H1 (cell line): ENCODE results near the gene RBM44. TPM values are rescaled to one million over a fixed set of nuclear protein-coding genes. Genes with fewer than 3 reads are reported as not detected.

ENCODE experiments used
- CTCF ChIA-PET: fragments of 300-600 bp; sonication (Branson Sonifier 250); formaldehyde crosslinking; loops from one replicate; lab custom pipeline; 2021; ENCODE audit not compliant: partially characterized antibody; lab: Charles Lee
- POLR2A ChIA-PET: fragments of 300-600 bp; sonication (Branson Sonifier 250); formaldehyde crosslinking; loops from one replicate; lab custom pipeline; 2021; ENCODE audit warnings: inconsistent platforms; ENCODE audit not compliant: partially characterized antibody; lab: Charles Lee
- DNase-seq, 2 experiments: peaks; one replicate each; pipeline versions ENCODE4 v3.0.0 to v3.0.0-alpha.2; 2010 to 2022; ENCODE audit warnings: low spot score in 2 of 2, low read depth in 1 of 2, mixed read lengths in 1 of 2
- FAIRE-seq: peaks from 2 replicates; lab custom pipeline; 2011; peaks lifted over from hg19 to GRCh38; lab: Jason Lieb, UNC
- H2AFZ ChIP-seq: 2 replicates; pipeline ENCODE4 v1.8.1; 2012; ENCODE audit warnings: low read length, inconsistent platforms
- H2AK5ac ChIP-seq: 2 replicates; pipeline ENCODE4 v1.6.1; 2013; ENCODE audit warnings: low read depth, low read length
- H2BK120ac ChIP-seq: replicated peaks from 2 replicates; pipeline ENCODE3; 2013; ENCODE audit warnings: low read depth, low read length, inconsistent platforms
- H2BK12ac ChIP-seq: 2 replicates; pipeline ENCODE4 v1.6.1; 2013; ENCODE audit warnings: low read depth, low read length
- H2BK15ac ChIP-seq: 2 replicates; pipeline ENCODE4 v1.6.1; 2013; ENCODE audit warnings: low read length
- H2BK20ac ChIP-seq: 2 replicates; pipeline ENCODE4 v1.6.1; 2013; ENCODE audit warnings: low read length
- H2BK5ac ChIP-seq: 2 replicates; pipeline ENCODE4 v1.6.1; 2013; ENCODE audit warnings: low read depth, low read length
- H3K14ac ChIP-seq: 2 replicates; pipeline ENCODE4 v1.6.1; 2013; ENCODE audit warnings: inconsistent platforms; ENCODE audit not compliant: insufficient read length
- H3K18ac ChIP-seq: 2 replicates; pipeline ENCODE4 v1.6.1; 2013; ENCODE audit warnings: low read length; ENCODE audit errors: extremely low read depth
- H3K23ac ChIP-seq: 2 replicates; pipeline ENCODE4 v1.6.1; 2013; ENCODE audit warnings: inconsistent platforms; ENCODE audit not compliant: insufficient read length
- H3K23me2 ChIP-seq: 2 replicates; pipeline ENCODE4 v1.6.1; 2013; ENCODE audit warnings: low read depth, low read length
- H3K27ac ChIP-seq: 2 replicates; pipeline ENCODE4 v1.6.1; 2011; ENCODE audit warnings: low read depth, low read length, inconsistent platforms
- H3K27me3 ChIP-seq, 4 experiments: replicated peaks in 1 of 4; 1 replicate in 1 of 4; 2 replicates in 3 of 4; pipeline versions ENCODE4 v1.6.1 to v1.8.1; 2011 to 2013; ENCODE audit warnings: low read length in 3 of 4, mild to moderate bottlenecking in 3 of 4, inconsistent platforms in 2 of 4, mixed read lengths in 2 of 4, moderate library complexity in 1 of 4; ENCODE audit not compliant: control insufficient read depth in 3 of 4, insufficient read depth in 3 of 4; ENCODE audit errors: extremely low read depth in 1 of 4
- H3K36me3 ChIP-seq, 4 experiments: 2 replicates each; pipeline versions ENCODE4 v1.6.1 to v1.8.1; 2011 to 2013; ENCODE audit warnings: mild to moderate bottlenecking in 4 of 4, low read length in 3 of 4, moderate library complexity in 2 of 4, control low read depth in 1 of 4, inconsistent platforms in 1 of 4; ENCODE audit not compliant: insufficient read depth in 4 of 4, control insufficient read depth in 2 of 4
- H3K4ac ChIP-seq: replicated peaks from 2 replicates; pipeline ENCODE3; 2013; ENCODE audit warnings: low read length, low read depth, mixed read lengths, inconsistent platforms; ENCODE audit not compliant: insufficient read length
- H3K4me1 ChIP-seq, 4 experiments: replicated peaks in 1 of 4; 1 replicate in 1 of 4; 2 replicates in 3 of 4; pipeline versions ENCODE4 v1.6.1 to v1.8.1; 2011 to 2013; ENCODE audit warnings: low read length in 3 of 4, inconsistent platforms in 2 of 4, mixed read lengths in 1 of 4; ENCODE audit not compliant: insufficient read depth in 4 of 4, control insufficient read depth in 3 of 4
- H3K4me2 ChIP-seq, 2 experiments: 2 replicates each; pipeline versions ENCODE4 v1.6.1 to v1.8.1; 2011 to 2013; ENCODE audit warnings: low read depth in 2 of 2, low read length in 2 of 2, control low read depth in 1 of 2, inconsistent platforms in 1 of 2, mild to moderate bottlenecking in 1 of 2; ENCODE audit not compliant: insufficient read depth in 1 of 2
- H3K4me3 ChIP-seq, 4 experiments: fragments of 200-600, 300-600 bp in 1 of 4; sonication (generic), shearing (Covaris generic), sonication (Bioruptor Twin) in 1 of 4; 2 replicates each; pipeline versions ENCODE4 v1.5.1 to v1.8.1; 2011 to 2016; ENCODE audit warnings: low read length in 4 of 4, low read depth in 3 of 4, control low read depth in 2 of 4, inconsistent platforms in 2 of 4, mild to moderate bottlenecking in 2 of 4, mixed read lengths in 1 of 4, moderate library complexity in 1 of 4; ENCODE audit not compliant: insufficient read depth in 2 of 4; ENCODE audit errors: extremely low read depth in 1 of 4
- H3K56ac ChIP-seq: replicated peaks from 2 replicates; pipeline ENCODE3; 2013; ENCODE audit warnings: low read depth, mild to moderate bottlenecking, mixed read lengths, low read length, inconsistent platforms; ENCODE audit not compliant: insufficient read length
- H3K79me1 ChIP-seq: 2 replicates; pipeline ENCODE4 v1.6.1; 2013; ENCODE audit warnings: low read depth, low read length, control low read depth
- H3K79me2 ChIP-seq, 2 experiments: 2 replicates each; pipeline versions ENCODE4 v1.6.1 to v1.8.1; 2012 to 2013; ENCODE audit warnings: low read length in 2 of 2, mild to moderate bottlenecking in 2 of 2, inconsistent platforms in 1 of 2; ENCODE audit not compliant: insufficient read depth in 2 of 2, control insufficient read depth in 1 of 2
- H3K9ac ChIP-seq, 4 experiments: replicated peaks in 1 of 4; 1 replicate in 1 of 4; 2 replicates in 3 of 4; pipeline versions ENCODE4 v1.6.1 to v1.8.1; 2011 to 2013; ENCODE audit warnings: low read depth in 3 of 4, low read length in 3 of 4, control low read depth in 2 of 4, mild to moderate bottlenecking in 2 of 4, moderate library complexity in 2 of 4, inconsistent platforms in 1 of 4; ENCODE audit errors: extremely low read depth in 1 of 4
- H3K9me3 ChIP-seq, 2 experiments: 2 replicates each; pipeline versions ENCODE4 v1.6.1 to v1.8.1; 2012 to 2013; ENCODE audit warnings: mild to moderate bottlenecking in 2 of 2, moderate library complexity in 2 of 2, control low read depth in 1 of 2, inconsistent platforms in 1 of 2, low read depth in 1 of 2, low read length in 1 of 2, mixed read lengths in 1 of 2; ENCODE audit not compliant: insufficient read depth in 2 of 2
- H4K20me1 ChIP-seq, 2 experiments: replicated peaks in 1 of 2; 2 replicates each; pipeline versions ENCODE3 to v1.8.1; 2011 to 2013; ENCODE audit warnings: inconsistent platforms in 2 of 2, low read length in 2 of 2, mild to moderate bottlenecking in 1 of 2; ENCODE audit not compliant: insufficient read depth in 2 of 2, control insufficient read depth in 1 of 2
- H4K5ac ChIP-seq: 2 replicates; pipeline ENCODE4 v1.6.1; 2013; ENCODE audit warnings: low read length, low read depth, mixed read lengths, inconsistent platforms; ENCODE audit not compliant: insufficient read length
- H4K8ac ChIP-seq: 2 replicates; pipeline ENCODE4 v1.8.0; 2013; ENCODE audit warnings: mild to moderate bottlenecking, moderate library complexity, low read length, inconsistent platforms; ENCODE audit not compliant: insufficient read depth; ENCODE audit errors: extremely low read depth
- H4K91ac ChIP-seq: replicated peaks from 2 replicates; pipeline ENCODE3; 2013; ENCODE audit warnings: low read length, mixed read lengths, inconsistent platforms; ENCODE audit not compliant: insufficient read length
- CEBPB ChIP-seq: IDR thresholded peaks from 2 replicates; pipeline ENCODE4 v1.6.1; 2012; ENCODE audit warnings: low read depth, low read length
- SP4 ChIP-seq: IDR thresholded peaks from 2 replicates; pipeline ENCODE4 v1.6.1; 2012; ENCODE audit warnings: low read length, inconsistent platforms
- TEAD4 ChIP-seq: IDR thresholded peaks from 2 replicates; pipeline ENCODE4 v1.6.1; 2012; ENCODE audit warnings: low read depth, low read length, inconsistent platforms, mixed read lengths
- WGBS, 2 experiments: shearing (Covaris generic) in 1 of 2; methylation state at CpG; one replicate each; pipeline versions ENCODE4 v1.1.6 to v1.1.7; 2013 to 2015; ENCODE audit warnings: low lambda C conversion rate in 2 of 2, mixed read lengths in 2 of 2, inconsistent platforms in 1 of 2, low coverage in 1 of 2, missing lambda C conversion rate in 1 of 2; ENCODE audit not compliant: insufficient replicate concordance in 2 of 2, insufficient coverage in 1 of 2, insufficient read length in 1 of 2; ENCODE audit errors: extremely low coverage in 1 of 2, missing lambda C conversion rate in 1 of 2; 5-methylcytosine and 5-hydroxymethylcytosine counted together
- polyA plus RNA-seq, 7 experiments: library from polyadenylated mRNA; depleted of rRNA in 3 of 7; stranded (reverse) in 5 of 7; unstranded in 2 of 7; fragments of >200 nt in 5 of 7; fragments of 200-250 nt in 2 of 7; gene quantifications; 1 replicate in 5 of 7; 2 replicates in 1 of 7; 4 replicates in 1 of 7; pipeline versions ENCODE4 v1.2.1 to v1.2.3, GENCODE V29; 2011 to 2013; ENCODE audit warnings: missing spikeins in 2 of 7, mixed read lengths in 2 of 7
- total RNA-seq: library from RNA; stranded (reverse); fragmentation: NEBNext Ultra II Directional; extraction: Animal tissue kit (Norgen Biotek cat#: 25700); gene quantifications from 2 replicates; pipeline ENCODE4 v1.2.1, GENCODE V29; 2021

Gene RBM44
- total and polyA plus RNA-seq, 2 of the 8 experiments (the other 6 are each of a cell fraction or from before 2014, with no cell fraction given) = 0.12 to 0.43 TPM

GRCh38 chr2:237772513-237772912 lies 26.1 kb upstream of the RBM44 start:
- H3K79me2 ChIP-seq = no peaks in the 10 kb centered on the region
- TF ChIP-seq TEAD4 (no peak), CEBPB (no peak), SP4 (no peak)
- H2BK20ac ChIP-seq = no peak overlapping the region
- H3K79me1 ChIP-seq = no peaks in the 10 kb centered on the region
- no peak overlapping the region for H3K18ac ChIP-seq
- no peaks in the 10 kb centered on the region for H4K20me1 ChIP-seq
- POLR2A ChIA-PET = interaction anchor here (0.5 kb wide), 1 partner anchor 14 kb away, joined by 3 read pairs; no protein-coding TSS in a partner anchor
- H3K27me3 ChIP-seq = no peaks in the 10 kb centered on the region
- H2BK5ac ChIP-seq = no peak overlapping the region
- no peak overlapping the region for H3K14ac ChIP-seq
- no peak overlapping the region for H3K4me2 ChIP-seq
- H3K4ac ChIP-seq = no peak overlapping the region
- H3K9me3 ChIP-seq = no peaks in the 10 kb centered on the region
- no peak overlapping the region for H4K5ac ChIP-seq
- no peak overlapping the region for H3K23ac ChIP-seq
- no peak overlapping the region for H2BK12ac ChIP-seq
- no peak overlapping the region; a peak in 1 of 7 replicates for H3K9ac ChIP-seq
- CTCF ChIA-PET = interaction anchor here (0.8 to 1.4 kb wide), 5 partner anchors 10 to 259 kb away, joined by 3 read pairs; no protein-coding TSS in a partner anchor
- 82% methylated on average over 3 of the region's 3 CpGs; no CpG with 5 or more reads in 1 of the 2 experiments for WGBS, 2 experiments
- H3K4me3 ChIP-seq = no peak overlapping the region
- no peak overlapping the region for H4K91ac ChIP-seq
- no peak overlapping the region for H2AK5ac ChIP-seq
- no peak overlapping the region for H2BK120ac ChIP-seq
- H2AFZ ChIP-seq = no peak overlapping the region
- H3K36me3 ChIP-seq = peaks cover 0 to 4% (median under 1%) of the 10 kb centered on the region in 4 experiments; a peak in 2 of 8 replicates
- FAIRE-seq (no peak), DNase-seq (peak in 1 of 2 experiments; percentile 32)
- no peak overlapping the region for H3K56ac ChIP-seq
- no peaks in the 10 kb centered on the region for H3K23me2 ChIP-seq
- no peaks in the 10 kb centered on the region; a peak in 2 of 7 replicates for H3K4me1 ChIP-seq
- H4K8ac ChIP-seq = no peak overlapping the region
- H3K27ac ChIP-seq = no peak overlapping the region
- H2BK15ac ChIP-seq = no peak overlapping the region
